GM23338 (cell line): Measurements from ENCODE around the gene SLC35F1. TPM values are rescaled to one million over a fixed set of nuclear protein-coding genes. Genes with fewer than 3 reads are reported as not detected.

Experiments used
- ATAC-seq: fragments of 200-7000 bp; cut with Tn5 transposase; 3 replicates; pipeline ENCODE4 v1.9.1; 2020
- DNase-seq: peaks from one replicate; pipeline ENCODE4 v3.0.0-alpha.2; 2015; ENCODE audit warnings: low spot score
- H2AFZ ChIP-seq: fragments of 200-600 bp; sonication (generic); 2 replicates; pipeline ENCODE4 v1.8.0; 2016; ENCODE audit warnings: antibody characterized with exemption, mild to moderate bottlenecking, moderate library complexity
- H3F3A ChIP-seq: fragments of 200-600 bp; sonication (generic); replicated peaks from 2 replicates; pipeline ENCODE4 v1.8.0; 2017; ENCODE audit warnings: antibody characterized with exemption, mixed run types, low read depth
- H3K27ac ChIP-seq: fragments of 200-600 bp; sonication (generic); 2 replicates; pipeline ENCODE4 v1.6.1; 2016; ENCODE audit warnings: low read depth
- H3K27me3 ChIP-seq: fragments of 200-600 bp; sonication (generic); 2 replicates; pipeline ENCODE4 v1.8.0; 2016; ENCODE audit warnings: mild to moderate bottlenecking, mixed run types, moderate library complexity; ENCODE audit not compliant: insufficient read depth
- H3K36me3 ChIP-seq: fragments of 200-600 bp; sonication (generic); 2 replicates; pipeline ENCODE4 v1.8.0; 2016; ENCODE audit warnings: mild to moderate bottlenecking; ENCODE audit not compliant: insufficient read depth
- H3K4me1 ChIP-seq: fragments of 200-600 bp; sonication (generic); 2 replicates; pipeline ENCODE4 v1.8.0; 2016; ENCODE audit warnings: mild to moderate bottlenecking, moderate library complexity; ENCODE audit not compliant: insufficient read depth
- H3K4me2 ChIP-seq: fragments of 200-600 bp; sonication (generic); 2 replicates; pipeline ENCODE4 v1.7.1; 2017; ENCODE audit warnings: mixed run types
- H3K4me3 ChIP-seq: fragments of 200-600 bp; sonication (generic); 2 replicates; pipeline ENCODE4 v1.6.1; 2016; ENCODE audit warnings: mixed run types
- H3K79me2 ChIP-seq: fragments of 200-600 bp; sonication (generic); replicated peaks from 2 replicates; pipeline ENCODE4 v1.8.0; 2017; ENCODE audit warnings: mild to moderate bottlenecking; ENCODE audit not compliant: insufficient read depth
- H3K9me2 ChIP-seq: fragments of 200-600 bp; sonication (generic); 2 replicates; pipeline ENCODE4 v1.8.0; 2017; ENCODE audit not compliant: insufficient read depth
- H4K20me1 ChIP-seq: fragments of 200-600 bp; sonication (generic); replicated peaks from 2 replicates; pipeline ENCODE4 v1.8.0; 2017; ENCODE audit warnings: mild to moderate bottlenecking; ENCODE audit not compliant: insufficient read depth
- H3K27ac Mint-ChIP-seq: 2 replicates; pipeline ENCODE4 v1.8.0; 2020; ENCODE audit warnings: inconsistent platforms, mild to moderate bottlenecking, moderate library complexity, mixed read lengths
- H3K27me3 Mint-ChIP-seq: 3 replicates; pipeline ENCODE4 v1.8.0; 2022; ENCODE audit warnings: low read depth, mild to moderate bottlenecking, moderate library complexity, mixed read lengths, inconsistent platforms; ENCODE audit not compliant: insufficient read depth, poor library complexity
- H3K36me3 Mint-ChIP-seq: 3 replicates; pipeline ENCODE4 v1.8.0; 2021; ENCODE audit warnings: low read depth, mild to moderate bottlenecking, inconsistent platforms, moderate library complexity, mixed read lengths
- H3K4me1 Mint-ChIP-seq: 3 replicates; pipeline ENCODE4 v1.8.0; 2020; ENCODE audit warnings: mild to moderate bottlenecking, inconsistent platforms, mixed read lengths
- H3K4me3 Mint-ChIP-seq: 3 replicates; pipeline ENCODE4 v1.8.0; 2021; ENCODE audit warnings: moderate library complexity, mild to moderate bottlenecking, inconsistent platforms, mixed read lengths
- H3K9me3 Mint-ChIP-seq: 3 replicates; pipeline ENCODE4 v1.8.0; 2020; ENCODE audit warnings: moderate library complexity, mild to moderate bottlenecking, inconsistent platforms, mixed read lengths
- CREB1 ChIP-seq: fragments of 250-450 bp; sonication (Bioruptor Pico); IDR thresholded peaks from 2 replicates; pipeline ENCODE4 v1.5.0; 2020; ENCODE audit warnings: low read depth, mild to moderate bottlenecking, moderate library complexity
- EZH2phosphoT487 ChIP-seq: fragments of 200-600 bp; sonication (generic); IDR thresholded peaks from one replicate; pipeline ENCODE4 v1.8.1; 2018; ENCODE audit warnings: antibody characterized with exemption; ENCODE audit not compliant: unreplicated experiment
- JUNB ChIP-seq: IDR thresholded peaks from one replicate; pipeline ENCODE4 v1.6.1; 2016; ENCODE audit warnings: antibody characterized with exemption; ENCODE audit not compliant: unreplicated experiment
- NANOG ChIP-seq: IDR thresholded peaks from 2 replicates; pipeline ENCODE4 v1.6.1; 2016; ENCODE audit warnings: antibody characterized with exemption, borderline replicate concordance
- POLR2AphosphoS5 ChIP-seq: IDR thresholded peaks from 2 replicates; pipeline ENCODE4 v1.6.1; 2016; ENCODE audit warnings: antibody characterized with exemption, low read depth
- STAT1 ChIP-seq: IDR thresholded peaks from one replicate; pipeline ENCODE4 v1.6.1; 2016; ENCODE audit warnings: antibody characterized with exemption; ENCODE audit not compliant: unreplicated experiment
- ZNF114 ChIP-seq: fragments of 250-450 bp; sonication (Bioruptor Pico); IDR thresholded peaks from 2 replicates; pipeline ENCODE4 v1.5.0; 2020; ENCODE audit warnings: mild to moderate bottlenecking, moderate library complexity
- ZNF331 ChIP-seq: fragments of 250-450 bp; sonication (Bioruptor Pico); IDR thresholded peaks from 2 replicates; pipeline ENCODE4 v1.5.0; 2020; ENCODE audit warnings: low read depth, mild to moderate bottlenecking, moderate library complexity
- polyA plus RNA-seq: library from polyadenylated mRNA; unstranded; fragments of >200 nt; fragmentation: Nextera tagmentation; extraction: Ambion mirVana; gene quantifications from 2 replicates; pipeline ENCODE4 v1.2.1, GENCODE V29; 2016
- total RNA-seq: library from RNA; depleted of rRNA; stranded (reverse); fragments of >200 nt; shearing (Covaris generic); gene quantifications from 2 replicates; pipeline ENCODE4 v1.2.3, GENCODE V29; 2014
- TF ChIP-seq, protein P1 (sequence below), 2 experiments: fragments of 200-600 bp in 1 of 2; sonication (generic) in 1 of 2; conservative IDR thresholded peaks; 2 replicates each; pipeline versions ENCODE4 v1.5.1 to v1.6.1; 2016 to 2017; ENCODE audit warnings: antibody characterized with exemption in 2 of 2, low read depth in 2 of 2, mild to moderate bottlenecking in 2 of 2, moderate library complexity in 1 of 2
- TF ChIP-seq, protein P2 (sequence below): IDR thresholded peaks from one replicate; pipeline ENCODE4 v1.6.1; 2018; ENCODE audit warnings: antibody characterized with exemption; ENCODE audit not compliant: unreplicated experiment
- TF ChIP-seq, protein P3 (sequence below): IDR thresholded peaks from 2 replicates; pipeline ENCODE4 v1.6.1; 2016; ENCODE audit warnings: antibody characterized with exemption

SLC35F1 gene
- total and polyA plus RNA-seq, 2 experiments from 2014 or later, result 3.0 to 10.3 TPM

DNA sequence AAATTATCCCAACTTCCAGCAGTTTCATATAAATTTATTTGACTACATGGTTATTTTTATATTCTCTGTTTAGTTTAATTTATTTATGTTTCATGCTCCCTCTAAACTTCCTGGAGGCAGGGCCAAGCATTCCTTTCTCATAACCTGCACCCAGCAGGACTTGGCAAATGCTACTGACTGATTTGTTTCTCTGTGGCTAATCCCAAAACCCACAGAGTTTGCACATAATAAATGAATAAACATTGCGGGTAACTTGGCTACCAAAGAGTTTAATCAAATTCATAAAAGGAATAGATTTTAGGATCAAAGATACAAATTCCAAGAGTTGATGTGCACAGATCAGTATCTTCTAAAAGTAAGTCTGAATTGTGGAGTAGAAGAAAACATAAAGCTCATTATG is 239.5 kb downstream of the SLC35F1 start:
- no peaks in the 10 kb centered on the region for H3K9me3 Mint-ChIP-seq
- ATAC-seq, result no peak

DNA sequence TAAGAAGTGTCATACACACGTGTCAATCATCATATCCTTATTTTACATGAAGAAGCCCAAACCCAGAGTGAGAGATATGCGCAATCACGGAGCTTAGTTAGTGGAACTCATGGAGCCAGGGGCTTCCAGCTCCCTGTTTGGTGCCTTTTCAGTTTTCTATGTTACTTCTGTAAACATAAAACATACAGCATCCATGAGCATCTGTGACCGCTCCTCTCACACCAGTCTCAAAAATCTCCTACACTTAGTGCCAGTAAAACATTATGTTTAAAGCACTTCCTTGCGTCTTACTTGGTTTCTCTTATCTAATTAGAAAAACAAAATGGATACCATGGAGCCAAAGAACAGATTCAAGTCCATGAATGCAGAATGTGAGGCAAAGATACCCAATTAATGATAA is 240.4 kb downstream of the SLC35F1 start:
- no peaks in the 10 kb centered on the region for H3F3A ChIP-seq
- no peak overlapping the region for H3K4me3 ChIP-seq
- no peaks in the 10 kb centered on the region for H3K9me2 ChIP-seq
- H3K4me1 ChIP-seq, result peaks cover 6% of the 10 kb centered on the region; the same call in 1 of the 2 replicates
- H3K27me3 Mint-ChIP-seq, result no peaks in the 10 kb centered on the region
- DNase-seq (no peak), ATAC-seq (no peak)
- H3K27ac ChIP-seq, result no peak overlapping the region
- H3K9me3 Mint-ChIP-seq, result no peaks in the 10 kb centered on the region
- H3K27me3 ChIP-seq, result no peaks in the 10 kb centered on the region
- no peaks in the 10 kb centered on the region for H3K79me2 ChIP-seq
- H4K20me1 ChIP-seq, result no peaks in the 10 kb centered on the region
- no peak overlapping the region for H2AFZ ChIP-seq
- no peak overlapping the region for H3K4me3 Mint-ChIP-seq
- peaks cover 8% of the 10 kb centered on the region for H3K4me1 Mint-ChIP-seq
- H3K4me2 ChIP-seq, result no peak overlapping the region
- H3K36me3 Mint-ChIP-seq, result no peaks in the 10 kb centered on the region
- no peaks in the 10 kb centered on the region for H3K36me3 ChIP-seq
- H3K27ac Mint-ChIP-seq, result no peak overlapping the region
- TF ChIP-seq NANOG (no peak), JUNB (no peak), ZNF331 (CRISPR knock-in tag) (no peak), EZH2phosphoT487 (no peak), STAT1 (no peak), POLR2AphosphoS5 (no peak), ZNF114 (no peak)
- TF ChIP-seq, protein P1, sequence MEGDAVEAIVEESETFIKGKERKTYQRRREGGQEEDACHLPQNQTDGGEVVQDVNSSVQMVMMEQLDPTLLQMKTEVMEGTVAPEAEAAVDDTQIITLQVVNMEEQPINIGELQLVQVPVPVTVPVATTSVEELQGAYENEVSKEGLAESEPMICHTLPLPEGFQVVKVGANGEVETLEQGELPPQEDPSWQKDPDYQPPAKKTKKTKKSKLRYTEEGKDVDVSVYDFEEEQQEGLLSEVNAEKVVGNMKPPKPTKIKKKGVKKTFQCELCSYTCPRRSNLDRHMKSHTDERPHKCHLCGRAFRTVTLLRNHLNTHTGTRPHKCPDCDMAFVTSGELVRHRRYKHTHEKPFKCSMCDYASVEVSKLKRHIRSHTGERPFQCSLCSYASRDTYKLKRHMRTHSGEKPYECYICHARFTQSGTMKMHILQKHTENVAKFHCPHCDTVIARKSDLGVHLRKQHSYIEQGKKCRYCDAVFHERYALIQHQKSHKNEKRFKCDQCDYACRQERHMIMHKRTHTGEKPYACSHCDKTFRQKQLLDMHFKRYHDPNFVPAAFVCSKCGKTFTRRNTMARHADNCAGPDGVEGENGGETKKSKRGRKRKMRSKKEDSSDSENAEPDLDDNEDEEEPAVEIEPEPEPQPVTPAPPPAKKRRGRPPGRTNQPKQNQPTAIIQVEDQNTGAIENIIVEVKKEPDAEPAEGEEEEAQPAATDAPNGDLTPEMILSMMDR (conservative IDR thresholded peaks at IDR 0.05; ENCODE audit: low read depth in 2 of 2), result no peak
- TF ChIP-seq, protein P2, sequence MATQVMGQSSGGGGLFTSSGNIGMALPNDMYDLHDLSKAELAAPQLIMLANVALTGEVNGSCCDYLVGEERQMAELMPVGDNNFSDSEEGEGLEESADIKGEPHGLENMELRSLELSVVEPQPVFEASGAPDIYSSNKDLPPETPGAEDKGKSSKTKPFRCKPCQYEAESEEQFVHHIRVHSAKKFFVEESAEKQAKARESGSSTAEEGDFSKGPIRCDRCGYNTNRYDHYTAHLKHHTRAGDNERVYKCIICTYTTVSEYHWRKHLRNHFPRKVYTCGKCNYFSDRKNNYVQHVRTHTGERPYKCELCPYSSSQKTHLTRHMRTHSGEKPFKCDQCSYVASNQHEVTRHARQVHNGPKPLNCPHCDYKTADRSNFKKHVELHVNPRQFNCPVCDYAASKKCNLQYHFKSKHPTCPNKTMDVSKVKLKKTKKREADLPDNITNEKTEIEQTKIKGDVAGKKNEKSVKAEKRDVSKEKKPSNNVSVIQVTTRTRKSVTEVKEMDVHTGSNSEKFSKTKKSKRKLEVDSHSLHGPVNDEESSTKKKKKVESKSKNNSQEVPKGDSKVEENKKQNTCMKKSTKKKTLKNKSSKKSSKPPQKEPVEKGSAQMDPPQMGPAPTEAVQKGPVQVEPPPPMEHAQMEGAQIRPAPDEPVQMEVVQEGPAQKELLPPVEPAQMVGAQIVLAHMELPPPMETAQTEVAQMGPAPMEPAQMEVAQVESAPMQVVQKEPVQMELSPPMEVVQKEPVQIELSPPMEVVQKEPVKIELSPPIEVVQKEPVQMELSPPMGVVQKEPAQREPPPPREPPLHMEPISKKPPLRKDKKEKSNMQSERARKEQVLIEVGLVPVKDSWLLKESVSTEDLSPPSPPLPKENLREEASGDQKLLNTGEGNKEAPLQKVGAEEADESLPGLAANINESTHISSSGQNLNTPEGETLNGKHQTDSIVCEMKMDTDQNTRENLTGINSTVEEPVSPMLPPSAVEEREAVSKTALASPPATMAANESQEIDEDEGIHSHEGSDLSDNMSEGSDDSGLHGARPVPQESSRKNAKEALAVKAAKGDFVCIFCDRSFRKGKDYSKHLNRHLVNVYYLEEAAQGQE, result no peak
- TF ChIP-seq, protein P3, sequence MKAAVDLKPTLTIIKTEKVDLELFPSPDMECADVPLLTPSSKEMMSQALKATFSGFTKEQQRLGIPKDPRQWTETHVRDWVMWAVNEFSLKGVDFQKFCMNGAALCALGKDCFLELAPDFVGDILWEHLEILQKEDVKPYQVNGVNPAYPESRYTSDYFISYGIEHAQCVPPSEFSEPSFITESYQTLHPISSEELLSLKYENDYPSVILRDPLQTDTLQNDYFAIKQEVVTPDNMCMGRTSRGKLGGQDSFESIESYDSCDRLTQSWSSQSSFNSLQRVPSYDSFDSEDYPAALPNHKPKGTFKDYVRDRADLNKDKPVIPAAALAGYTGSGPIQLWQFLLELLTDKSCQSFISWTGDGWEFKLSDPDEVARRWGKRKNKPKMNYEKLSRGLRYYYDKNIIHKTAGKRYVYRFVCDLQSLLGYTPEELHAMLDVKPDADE, result no peak

More for the DNA sequence above, 239.5 kb downstream of the SLC35F1 start:
- Histone ChIP-seq H3K27me3 (no peaks in the 10 kb centered on the region), H3K4me3 (no peak overlapping the region), H3K27ac (no peak overlapping the region), H3K9me2 (no peaks in the 10 kb centered on the region), H3K79me2 (no peaks in the 10 kb centered on the region), H3K4me1 (peaks cover 9% of the 10 kb centered on the region; the same call in 1 of the 2 replicates), H3K36me3 (no peaks in the 10 kb centered on the region), H3F3A (no peaks in the 10 kb centered on the region), H4K20me1 (no peaks in the 10 kb centered on the region), H2AFZ (no peak overlapping the region), H3K4me2 (no peak overlapping the region)
- DNase-seq, result no peak
- TF ChIP-seq, protein P3, result no peak
- TF ChIP-seq NANOG, result no peak
- TF ChIP-seq, protein P2, result no peak
- TF ChIP-seq CREB1 (CRISPR knock-in tag), result no peak
- no peak overlapping the region for H3K4me3 Mint-ChIP-seq
- no peaks in the 10 kb centered on the region for H3K27me3 Mint-ChIP-seq
- no peak overlapping the region; the same call in 1 of the 2 replicates for H3K27ac Mint-ChIP-seq
- no peaks in the 10 kb centered on the region for H3K36me3 Mint-ChIP-seq
- peaks cover 10% of the 10 kb centered on the region for H3K4me1 Mint-ChIP-seq
